Measurements from ENCODE around the gene SGCD.

The SGCD gene

DNA sequence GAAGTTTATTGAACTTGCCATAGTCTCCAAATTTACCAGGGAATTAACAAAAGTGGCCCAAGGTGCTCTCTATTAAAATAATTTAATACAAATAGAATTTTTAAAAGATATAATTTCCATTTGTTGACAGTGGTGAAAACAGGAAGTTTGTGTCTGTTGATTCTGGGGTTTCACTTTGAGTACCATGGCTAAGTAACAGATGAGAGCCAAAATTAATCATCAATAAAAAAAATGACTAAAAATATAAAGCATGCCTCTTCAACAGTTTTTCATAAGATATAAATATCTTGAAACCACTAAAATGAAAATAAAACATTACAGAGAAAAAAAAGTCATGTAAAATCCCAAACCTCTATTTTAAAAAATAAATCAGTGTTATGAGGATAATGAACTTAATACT, 49.8 kb downstream of the SGCD start:
- no peaks in the 10 kb centered on the region for H3K27me3 ChIP-seq

DNA sequence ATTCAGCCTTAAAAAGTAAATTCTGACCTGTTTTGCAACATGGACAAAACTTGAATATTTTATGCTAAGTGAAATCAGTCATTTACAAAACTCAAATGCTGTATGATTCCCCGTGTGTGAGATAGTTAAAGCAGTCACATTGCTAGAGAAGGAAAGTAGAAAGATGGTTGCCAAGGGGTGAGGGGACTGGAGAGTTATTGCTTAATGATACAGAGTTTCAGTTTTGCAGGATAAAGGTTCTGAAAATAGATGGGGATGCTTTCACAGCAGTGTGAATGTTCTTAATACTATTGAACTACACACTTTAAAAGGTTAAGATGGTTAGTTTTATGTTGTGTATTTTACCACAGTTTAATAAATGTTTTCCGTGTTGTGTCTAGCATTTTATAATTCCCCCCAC, 51.2 kb downstream of the SGCD start:
- no peak overlapping the region for H3K4me3 ChIP-seq (ENCODE audit: low read depth in 1 of 2, low read length in 1 of 2)
- H3K4me1 ChIP-seq (ENCODE audit: control insufficient read depth in 1 of 2, insufficient read depth in 1 of 2, low read depth in 1 of 2, low read length in 1 of 2): no peaks in the 10 kb centered on the region
- H3K27ac ChIP-seq: no peak overlapping the region
- H3K9me3 ChIP-seq: no peaks in the 10 kb centered on the region
- TF ChIP-seq, protein P1, sequence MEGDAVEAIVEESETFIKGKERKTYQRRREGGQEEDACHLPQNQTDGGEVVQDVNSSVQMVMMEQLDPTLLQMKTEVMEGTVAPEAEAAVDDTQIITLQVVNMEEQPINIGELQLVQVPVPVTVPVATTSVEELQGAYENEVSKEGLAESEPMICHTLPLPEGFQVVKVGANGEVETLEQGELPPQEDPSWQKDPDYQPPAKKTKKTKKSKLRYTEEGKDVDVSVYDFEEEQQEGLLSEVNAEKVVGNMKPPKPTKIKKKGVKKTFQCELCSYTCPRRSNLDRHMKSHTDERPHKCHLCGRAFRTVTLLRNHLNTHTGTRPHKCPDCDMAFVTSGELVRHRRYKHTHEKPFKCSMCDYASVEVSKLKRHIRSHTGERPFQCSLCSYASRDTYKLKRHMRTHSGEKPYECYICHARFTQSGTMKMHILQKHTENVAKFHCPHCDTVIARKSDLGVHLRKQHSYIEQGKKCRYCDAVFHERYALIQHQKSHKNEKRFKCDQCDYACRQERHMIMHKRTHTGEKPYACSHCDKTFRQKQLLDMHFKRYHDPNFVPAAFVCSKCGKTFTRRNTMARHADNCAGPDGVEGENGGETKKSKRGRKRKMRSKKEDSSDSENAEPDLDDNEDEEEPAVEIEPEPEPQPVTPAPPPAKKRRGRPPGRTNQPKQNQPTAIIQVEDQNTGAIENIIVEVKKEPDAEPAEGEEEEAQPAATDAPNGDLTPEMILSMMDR (IDR thresholded peaks at IDR 0.05): no peak
- no peaks in the 10 kb centered on the region for H3K36me3 ChIP-seq
- H3K27me3 ChIP-seq: no peaks in the 10 kb centered on the region

More for the DNA sequence above, 49.8 kb downstream of the SGCD start:
- Histone ChIP-seq H3K4me3 (ENCODE audit: low read depth in 1 of 2, low read length in 1 of 2) (no peak overlapping the region), H3K9me3 (no peaks in the 10 kb centered on the region), H3K36me3 (no peaks in the 10 kb centered on the region), H3K27ac (no peak overlapping the region), H3K4me1 (ENCODE audit: control insufficient read depth in 1 of 2, insufficient read depth in 1 of 2, low read depth in 1 of 2, low read length in 1 of 2) (no peaks in the 10 kb centered on the region)
- TF ChIP-seq, protein P1 (IDR thresholded peaks at IDR 0.05): no peak

DNA sequence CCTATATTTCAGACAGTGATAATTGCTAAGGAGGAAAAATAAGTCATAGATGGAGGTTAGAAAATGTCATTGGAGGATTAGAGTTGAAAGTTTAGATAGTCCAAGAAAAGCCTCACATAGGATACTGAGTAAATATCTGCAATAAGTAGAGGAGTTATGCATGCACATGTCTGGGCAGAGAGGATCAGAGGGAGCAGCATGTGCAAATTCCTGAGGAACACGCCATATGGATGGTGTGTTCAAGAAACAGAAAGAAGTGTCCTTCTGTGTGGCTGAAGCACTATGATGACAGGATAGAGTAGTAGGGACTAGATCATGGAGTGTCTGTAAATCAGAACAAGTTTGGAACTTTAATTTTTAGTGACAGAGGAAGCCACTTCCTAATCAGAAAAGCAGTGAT, 52.2 kb downstream of the SGCD start:
- TF ChIP-seq, protein P1 (IDR thresholded peaks at IDR 0.05): no peak
- Histone ChIP-seq H3K4me1 (ENCODE audit: control insufficient read depth in 1 of 2, insufficient read depth in 1 of 2, low read depth in 1 of 2, low read length in 1 of 2) (no peaks in the 10 kb centered on the region), H3K9me3 (no peaks in the 10 kb centered on the region), H3K36me3 (no peaks in the 10 kb centered on the region), H3K4me3 (ENCODE audit: low read depth in 1 of 2, low read length in 1 of 2) (no peak overlapping the region), H3K27me3 (no peaks in the 10 kb centered on the region), H3K27ac (no peak overlapping the region)

DNA sequence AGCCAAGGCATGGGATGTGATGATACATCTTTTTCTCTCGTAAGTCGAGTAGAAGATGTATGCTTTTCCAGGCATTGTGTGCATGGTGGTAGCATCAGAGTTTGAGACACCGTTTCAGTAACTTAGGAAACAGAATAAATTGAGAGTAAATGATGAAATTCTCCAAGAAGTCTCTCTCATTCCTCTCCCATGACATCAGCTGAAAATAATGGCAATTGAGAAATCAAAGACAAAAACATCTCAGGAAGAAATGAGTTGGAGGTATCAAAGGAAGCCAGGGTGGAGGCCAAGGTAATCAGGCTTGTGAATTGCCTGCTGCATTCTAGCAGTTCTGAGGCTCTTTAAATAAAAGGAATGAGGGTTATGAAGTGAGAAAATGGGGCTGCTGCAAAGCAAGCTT, 53.9 kb downstream of the SGCD start:
- no peaks in the 10 kb centered on the region for H3K36me3 ChIP-seq
- no peak overlapping the region for H3K27ac ChIP-seq
- TF ChIP-seq, protein P1 (IDR thresholded peaks at IDR 0.05): no peak

DNA sequence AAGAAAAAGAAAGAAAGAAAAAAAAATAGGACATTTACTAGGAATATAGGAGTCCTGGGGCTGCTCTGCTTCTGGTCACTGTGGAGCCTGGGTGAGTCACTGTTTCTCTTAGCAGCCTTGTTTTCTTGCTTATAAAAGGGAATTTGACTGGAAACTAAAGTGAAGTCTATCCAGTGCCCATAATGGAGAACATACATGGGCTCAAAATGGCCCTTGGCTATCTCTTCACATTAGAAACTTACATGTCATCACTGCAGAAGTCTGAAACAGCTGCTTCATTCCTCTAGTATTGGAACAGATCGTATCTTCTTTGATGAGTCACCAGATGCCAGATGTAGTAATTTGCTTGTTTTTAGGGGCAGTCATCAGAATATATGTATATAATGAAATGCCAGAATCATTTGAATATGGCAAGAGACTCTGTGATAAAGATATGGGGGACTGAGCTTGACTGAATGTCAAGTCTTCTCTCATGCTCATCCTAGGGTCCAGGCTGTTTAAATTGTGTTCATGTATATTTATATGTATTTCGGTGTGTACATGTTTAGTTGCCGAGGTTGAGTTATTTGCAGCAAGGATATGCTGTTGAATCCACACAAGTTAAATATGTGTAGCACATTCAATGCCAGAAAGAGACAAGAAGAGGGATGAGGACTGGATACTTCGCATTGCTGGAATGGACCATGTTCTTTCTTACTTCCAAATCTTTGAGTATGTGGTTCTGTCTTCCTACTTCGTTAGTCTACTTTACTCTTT, 56.7 kb downstream of the SGCD start:
- H3K4me1 ChIP-seq (ENCODE audit: control insufficient read depth in 1 of 2, insufficient read depth in 1 of 2, low read depth in 1 of 2, low read length in 1 of 2): no peaks in the 10 kb centered on the region
- H3K27ac ChIP-seq: no peak overlapping the region
- H3K4me3 ChIP-seq (ENCODE audit: low read depth in 1 of 2, low read length in 1 of 2): no peak overlapping the region

More for the DNA sequence above, 53.9 kb downstream of the SGCD start:
- H3K27me3 ChIP-seq: no peaks in the 10 kb centered on the region
- H3K4me1 ChIP-seq (ENCODE audit: control insufficient read depth in 1 of 2, insufficient read depth in 1 of 2, low read depth in 1 of 2, low read length in 1 of 2): no peaks in the 10 kb centered on the region
- no peak overlapping the region for H3K4me3 ChIP-seq (ENCODE audit: low read depth in 1 of 2, low read length in 1 of 2)
- no peaks in the 10 kb centered on the region for H3K9me3 ChIP-seq

More for the DNA sequence above, 56.7 kb downstream of the SGCD start:
- no peaks in the 10 kb centered on the region for H3K27me3 ChIP-seq
- TF ChIP-seq, protein P1 (IDR thresholded peaks at IDR 0.05): no peak
- H3K9me3 ChIP-seq: no peaks in the 10 kb centered on the region
- H3K36me3 ChIP-seq: no peaks in the 10 kb centered on the region

Data from neutrophil (primary cell).